ENCODE measurements around the gene ZNF646. TPM values are rescaled to one million over a fixed set of nuclear protein-coding genes. Genes with fewer than 3 reads are reported as not detected.
A peak's percentile ranks its signal among the peaks of the same experiment; 100 is the strongest.

The ZNF646 gene
- total and polyA plus RNA-seq, 2 of the 13 experiments (the other 11 are each of a cell fraction or from before 2014, with no cell fraction given): 3.4 to 10.9 TPM

GRCh38 chr16:31032736-31033708 lies 41.2 kb upstream of the ZNF646 start, which contains the start of gene STX4 (continued):
- TF ChIP-seq HINFP (CRISPR knock-in tag; IDR thresholded peaks at IDR 0.05; ENCODE audit: low read depth) (peak; percentile 79; the same call in 1 of the 2 replicates), SIN3B (IDR thresholded peaks at IDR 0.05; ENCODE audit: low read length) (peak; percentile 61; the same call in 1 of the 2 replicates), RNF2 (conservative IDR thresholded peaks at IDR 0.05; ENCODE audit: low read depth) (peak; percentile 97), ZNF414 (CRISPR knock-in tag; IDR thresholded peaks at IDR 0.05) (peak; percentile 90), MTA3 (CRISPR knock-in tag; IDR thresholded peaks at IDR 0.05) (0 out of 2 replicates have a peak, but pooled peaks have one; percentile 66), TFDP1 (CRISPR knock-in tag; IDR thresholded peaks at IDR 0.05; ENCODE audit: borderline replicate concordance) (peak; percentile 81; the same call in 1 of the 2 replicates), SP2 (CRISPR knock-in tag; IDR thresholded peaks at IDR 0.05) (peak; percentile 60; the same call in 1 of the 2 replicates), ZFP41 (CRISPR knock-in tag; IDR thresholded peaks at IDR 0.05; ENCODE audit: borderline replicate concordance) (peak; percentile 48; the same call in 1 of the 2 replicates), ZNF207 (IDR thresholded peaks at IDR 0.05; ENCODE audit: borderline replicate concordance) (peak; percentile 78; the same call in 1 of the 2 replicates), ZFP37 (CRISPR knock-in tag; IDR thresholded peaks at IDR 0.05; ENCODE audit: borderline replicate concordance) (peak; percentile 69; the same call in 1 of the 2 replicates), HOXA9 (CRISPR knock-in tag; IDR thresholded peaks at IDR 0.05; ENCODE audit: borderline replicate concordance) (no peak), RELA (CRISPR knock-in tag; IDR thresholded peaks at IDR 0.05) (peak; percentile 63; the same call in 1 of the 2 replicates), BORCS8-MEF2B (CRISPR knock-in tag; IDR thresholded peaks at IDR 0.05) (peak; percentile 70), ZNF788 (CRISPR knock-in tag; IDR thresholded peaks at IDR 0.05; ENCODE audit: borderline replicate concordance) (peak; percentile 80), ZNF136 (CRISPR knock-in tag; IDR thresholded peaks at IDR 0.05; ENCODE audit: low read depth) (peak; percentile 85; the same call in 1 of the 2 replicates), ZNF770 (CRISPR knock-in tag; IDR thresholded peaks at IDR 0.05) (peak; percentile 33; the same call in 1 of the 2 replicates), PPARG (CRISPR knock-in tag; conservative IDR thresholded peaks at IDR 0.05) (0 out of 2 replicates have a peak, but pooled peaks have one; percentile 50), ZMYM2 (CRISPR knock-in tag; IDR thresholded peaks at IDR 0.05) (peak; percentile 98), ZBTB7B (CRISPR knock-in tag; IDR thresholded peaks at IDR 0.05) (no peak; the same call in 1 of the 2 replicates), TGIF2 (CRISPR knock-in tag; IDR thresholded peaks at IDR 0.05) (peak; percentile 56), SP5 (CRISPR knock-in tag; IDR thresholded peaks at IDR 0.05; ENCODE audit: borderline replicate concordance, low read depth) (peak; percentile 65), NFYB (CRISPR knock-in tag; IDR thresholded peaks at IDR 0.05) (peak; percentile 26; the same call in 1 of the 2 replicates), AGO1 (IDR thresholded peaks at IDR 0.05; ENCODE audit: low read depth, low read length, poor library complexity, severe bottlenecking) (peak; percentile 13), CHCHD3 (CRISPR knock-in tag; IDR thresholded peaks at IDR 0.05) (peak; percentile 99)
